Fibroblast of lung (primary cell): ENCODE results near the gene GMEB1. TPM values are rescaled to one million over a fixed set of nuclear protein-coding genes. Genes with fewer than 3 reads are reported as not detected.
A peak's percentile ranks its signal among the peaks of the same experiment; 100 is the strongest.
"Not testable (repeated sequence)": the region's sequence is repeated elsewhere in the genome, so short reads cannot be mapped to it uniquely, and the experiment has no call there.

Experiments
- DNase-seq, 2 donors: peaks; one replicate each; pipeline versions ENCODE4 v3.0.0 to v3.0.0-alpha.2; 2010; ENCODE audit warnings: low read depth in 2 of 2
- H2AFZ ChIP-seq: 2 replicates; pipeline ENCODE4 v1.5.1; 2012; ENCODE audit warnings: low read length, control low read depth, inconsistent platforms
- H3K27ac ChIP-seq: 2 replicates; pipeline ENCODE4 v1.5.1; 2011; ENCODE audit warnings: low read length, control low read depth; ENCODE audit not compliant: insufficient read depth
- H3K27me3 ChIP-seq: 2 replicates; pipeline ENCODE4 v1.5.1; 2011; ENCODE audit warnings: mild to moderate bottlenecking, low read length; ENCODE audit not compliant: control insufficient read depth, insufficient read depth
- H3K36me3 ChIP-seq: 2 replicates; pipeline ENCODE4 v1.5.1; 2011; ENCODE audit warnings: low read length; ENCODE audit not compliant: control insufficient read depth, insufficient read depth
- H3K4me1 ChIP-seq: 2 replicates; pipeline ENCODE4 v1.5.1; 2011; ENCODE audit warnings: low read length; ENCODE audit not compliant: control insufficient read depth, insufficient read depth; ENCODE audit errors: extremely low read depth
- H3K4me2 ChIP-seq: 2 replicates; pipeline ENCODE4 v1.5.1; 2011; ENCODE audit warnings: low read length, control low read depth; ENCODE audit not compliant: insufficient read depth; ENCODE audit errors: extremely low read depth
- H3K4me3 ChIP-seq, 4 experiments: fragments of 200-600 bp in 1 of 4; sonication (generic) in 1 of 4; replicated peaks in 1 of 4; 2 replicates each; pipeline ENCODE4 v1.5.1; 2011 to 2016; ENCODE audit warnings: low read length in 4 of 4, low read depth in 3 of 4, mild to moderate bottlenecking in 3 of 4, control low read depth in 2 of 4, inconsistent platforms in 1 of 4, mixed read lengths in 1 of 4; ENCODE audit not compliant: insufficient read depth in 1 of 4; ENCODE audit errors: control extremely low read depth in 1 of 4
- H3K79me2 ChIP-seq: 2 replicates; pipeline ENCODE4 v1.5.1; 2012; ENCODE audit warnings: mild to moderate bottlenecking, low read length, inconsistent platforms; ENCODE audit not compliant: control insufficient read depth, insufficient read depth
- H3K9ac ChIP-seq: 2 replicates; pipeline ENCODE4 v1.5.1; 2011; ENCODE audit warnings: mild to moderate bottlenecking, low read length, control low read depth; ENCODE audit not compliant: insufficient read depth
- H3K9me3 ChIP-seq: 2 replicates; pipeline ENCODE4 v1.5.1; 2012; ENCODE audit warnings: low read depth, low read length; ENCODE audit not compliant: control insufficient read depth, insufficient read depth
- H4K20me1 ChIP-seq: 2 replicates; pipeline ENCODE4 v1.5.1; 2011; ENCODE audit warnings: low read length; ENCODE audit not compliant: control insufficient read depth, insufficient read depth; ENCODE audit errors: extremely low read depth
- EZH2 ChIP-seq: IDR thresholded peaks from 2 replicates; pipeline ENCODE4 v1.5.1; 2012; ENCODE audit warnings: low read length, control low read depth, mild to moderate bottlenecking; ENCODE audit errors: missing control alignments
- polyA plus RNA-seq, 2 donors: library from polyadenylated mRNA; depleted of rRNA in 1 of 2; stranded (reverse) in 1 of 2; unstranded in 1 of 2; fragments of >200 nt; gene quantifications; 2 replicates each; pipeline ENCODE4 v1.2.1, GENCODE V29; 2011 to 2012; ENCODE audit warnings: missing spikeins in 1 of 2
- total RNA-seq: library from RNA; depleted of rRNA; stranded (reverse); fragments of >200 nt; gene quantifications from 2 replicates; pipeline ENCODE4 v1.2.1, GENCODE V29; 2014
- TF ChIP-seq, protein P1 (sequence below), 2 donors: IDR thresholded peaks in 1 of 2; conservative IDR thresholded peaks in 1 of 2; 1 replicate in 1 of 2; 2 replicates in 1 of 2; pipeline ENCODE4 v1.5.1; 2011 to 2012; ENCODE audit warnings: low read length in 2 of 2, control low read depth in 1 of 2, inconsistent platforms in 1 of 2, low read depth in 1 of 2, mild to moderate bottlenecking in 1 of 2

GMEB1 gene
- total and polyA plus RNA-seq, 2 donors (not counting 1 experiment from before 2014, with no cell fraction given): 5.4 to 8.9 TPM

DNA sequence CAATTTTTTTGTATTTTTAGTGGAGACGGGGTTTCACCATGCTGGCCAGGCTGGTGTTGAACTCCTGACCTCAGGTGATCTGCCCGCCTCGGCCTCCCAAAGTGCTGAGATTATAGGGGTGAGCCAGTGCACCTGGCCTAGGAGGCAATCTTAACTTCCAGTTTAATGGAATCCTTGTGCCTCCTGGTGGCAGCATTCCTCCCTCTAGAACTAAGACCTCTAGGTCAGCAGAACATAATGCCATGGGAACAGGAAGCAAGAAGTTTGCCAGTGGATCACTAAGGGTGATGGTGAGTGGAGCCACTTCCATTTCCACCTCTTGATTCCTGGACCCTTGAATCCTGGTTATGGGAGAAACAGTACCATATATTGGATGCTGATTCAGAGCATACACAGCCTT, 14.7 kb upstream of the GMEB1 start:
- H3K4me2 ChIP-seq, H3K4me3 ChIP-seq, H3K36me3 ChIP-seq, H2AFZ ChIP-seq, H3K27me3 ChIP-seq, H3K4me1 ChIP-seq, H3K27ac ChIP-seq, H3K9ac ChIP-seq, H3K79me2 ChIP-seq, H3K9me3 ChIP-seq, H4K20me1 ChIP-seq: not testable (repeated sequence)
- TF ChIP-seq, protein P1, sequence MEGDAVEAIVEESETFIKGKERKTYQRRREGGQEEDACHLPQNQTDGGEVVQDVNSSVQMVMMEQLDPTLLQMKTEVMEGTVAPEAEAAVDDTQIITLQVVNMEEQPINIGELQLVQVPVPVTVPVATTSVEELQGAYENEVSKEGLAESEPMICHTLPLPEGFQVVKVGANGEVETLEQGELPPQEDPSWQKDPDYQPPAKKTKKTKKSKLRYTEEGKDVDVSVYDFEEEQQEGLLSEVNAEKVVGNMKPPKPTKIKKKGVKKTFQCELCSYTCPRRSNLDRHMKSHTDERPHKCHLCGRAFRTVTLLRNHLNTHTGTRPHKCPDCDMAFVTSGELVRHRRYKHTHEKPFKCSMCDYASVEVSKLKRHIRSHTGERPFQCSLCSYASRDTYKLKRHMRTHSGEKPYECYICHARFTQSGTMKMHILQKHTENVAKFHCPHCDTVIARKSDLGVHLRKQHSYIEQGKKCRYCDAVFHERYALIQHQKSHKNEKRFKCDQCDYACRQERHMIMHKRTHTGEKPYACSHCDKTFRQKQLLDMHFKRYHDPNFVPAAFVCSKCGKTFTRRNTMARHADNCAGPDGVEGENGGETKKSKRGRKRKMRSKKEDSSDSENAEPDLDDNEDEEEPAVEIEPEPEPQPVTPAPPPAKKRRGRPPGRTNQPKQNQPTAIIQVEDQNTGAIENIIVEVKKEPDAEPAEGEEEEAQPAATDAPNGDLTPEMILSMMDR (conservative IDR thresholded peaks at IDR 0.05 in 1 of 2, IDR thresholded peaks at IDR 0.05 in 1 of 2; ENCODE audit: low read depth in 1 of 2, low read length in 2 of 2): peak; percentile 12 to 34
- peak in 1 of 2 donors; percentile 37 for DNase-seq

DNA sequence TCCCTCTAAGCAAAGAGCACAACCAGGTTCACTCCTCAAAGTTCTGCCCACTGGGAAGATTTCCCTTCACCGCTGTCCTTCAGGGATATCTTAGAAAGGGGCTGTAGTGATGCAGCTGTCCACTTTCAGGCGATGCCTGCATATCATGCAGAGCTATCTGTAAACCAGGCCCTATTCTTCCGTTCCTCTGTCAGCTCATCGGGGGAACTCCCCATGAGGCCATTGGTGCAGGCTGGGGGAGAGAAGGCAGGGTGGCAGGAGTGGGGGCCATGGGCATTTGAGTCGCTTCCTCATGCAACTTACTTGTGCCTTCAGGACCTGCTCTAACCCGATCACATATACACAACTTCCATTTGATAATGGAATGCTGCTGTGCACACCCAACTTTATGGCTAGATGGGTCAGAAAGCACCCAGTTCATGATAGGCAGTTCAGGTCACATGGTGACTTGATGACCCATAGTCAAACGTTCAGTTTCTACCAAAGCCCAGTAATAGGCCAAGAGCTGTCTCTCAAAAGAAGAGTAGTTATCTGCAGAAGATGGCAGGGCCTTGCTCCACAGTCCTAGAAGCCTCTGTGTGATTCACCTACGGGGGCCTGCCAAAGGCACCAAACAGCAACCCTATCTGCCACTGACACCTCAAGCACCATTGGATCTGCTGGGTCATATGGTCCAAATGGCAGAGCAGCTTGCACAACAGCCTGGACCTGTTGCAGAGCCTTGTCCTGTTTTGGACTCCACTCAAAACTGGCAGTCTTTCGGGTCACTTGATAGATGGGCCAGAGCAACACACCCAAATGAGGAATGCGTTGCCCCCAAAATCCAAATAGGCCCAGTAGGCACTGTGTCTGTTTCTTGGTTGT, 12.9 kb upstream of the GMEB1 start:
- H3K4me3 ChIP-seq, H3K9me3 ChIP-seq, H3K27ac ChIP-seq, H3K4me2 ChIP-seq, H3K36me3 ChIP-seq, H3K9ac ChIP-seq, H2AFZ ChIP-seq, H4K20me1 ChIP-seq, H3K4me1 ChIP-seq, DNase-seq, H3K79me2 ChIP-seq, H3K27me3 ChIP-seq: not testable (repeated sequence)

DNA sequence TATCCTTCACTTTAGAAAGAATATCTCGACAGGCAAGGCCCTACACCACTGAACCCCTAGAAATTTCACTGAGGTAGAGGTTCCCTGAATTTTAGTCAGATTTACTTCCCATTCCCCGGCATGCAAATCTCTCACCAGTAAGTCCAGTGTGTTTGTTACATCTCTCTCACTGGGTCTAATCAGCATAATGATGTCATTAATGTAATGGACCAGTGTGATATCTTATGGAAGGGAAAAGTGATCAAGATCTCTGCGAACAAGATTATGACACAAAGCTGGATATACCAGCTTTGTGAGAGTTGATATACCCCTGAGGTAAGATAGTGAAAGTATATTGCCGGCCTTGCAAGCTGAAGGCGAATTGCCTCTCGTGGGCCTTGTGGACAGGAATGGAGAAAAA, 12.2 kb upstream of the GMEB1 start:
- no peaks in the 10 kb centered on the region for H3K4me1 ChIP-seq
- no peaks in the 10 kb centered on the region for H3K79me2 ChIP-seq
- H4K20me1 ChIP-seq: no peaks in the 10 kb centered on the region
- H3K4me2 ChIP-seq: no peak overlapping the region
- H3K9ac ChIP-seq: no peak overlapping the region
- TF ChIP-seq, protein P1 (conservative IDR thresholded peaks at IDR 0.05 in 1 of 2, IDR thresholded peaks at IDR 0.05 in 1 of 2; ENCODE audit: low read depth in 1 of 2, low read length in 2 of 2): no peak
- no peak for TF ChIP-seq EZH2
- H3K27ac ChIP-seq: no peak overlapping the region
- no peak for DNase-seq
- no peaks in the 10 kb centered on the region for H3K27me3 ChIP-seq
- no peaks in the 10 kb centered on the region for H3K9me3 ChIP-seq
- no peak overlapping the region for H2AFZ ChIP-seq
- H3K36me3 ChIP-seq: no peaks in the 10 kb centered on the region
- H3K4me3 ChIP-seq: no peak overlapping the region
